Mucosa of gallbladder (tissue), 1 donor: ENCODE measurements around the gene ARID1B. TPM values are rescaled to one million over a fixed set of nuclear protein-coding genes. Genes with fewer than 3 reads are reported as not detected.

Experiments used
- DNase-seq: peaks from one replicate; pipeline ENCODE4 v3.0.0-alpha.2; 2020; ENCODE audit warnings: low spot score
- total RNA-seq: library from RNA; stranded (reverse); gene quantifications from one replicate; pipeline ENCODE4 v1.2.1, GENCODE V29; 2021
- donor health status: DM: no; HTN: no; CAD: no.

The ARID1B gene
- total RNA-seq, 1 donor from 2014 or later = 101 TPM

- DNase-seq = no peak
Measured at GRCh38 chr6:157157258-157157657, 380.1 kb downstream of the ARID1B start.

- no peak for DNase-seq
Measured at GRCh38 chr6:157158456-157158855, 381.3 kb downstream of the ARID1B start.

- no peak for DNase-seq
Measured at GRCh38 chr6:157158897-157159296, 381.7 kb downstream of the ARID1B start.

- no peak for DNase-seq
Measured at GRCh38 chr6:157159348-157159747, 382.2 kb downstream of the ARID1B start.

- no peak for DNase-seq
Measured at GRCh38 chr6:157161912-157162311, 384.7 kb downstream of the ARID1B start.

GRCh38 chr6:157162766-157163433 lies 385.7 kb downstream of the ARID1B start:
- no peak for DNase-seq

- DNase-seq = no peak
Measured at GRCh38 chr6:157163434-157164159, 386.4 kb downstream of the ARID1B start.

GRCh38 chr6:157164972-157165371 lies 387.8 kb downstream of the ARID1B start:
- DNase-seq = no peak

- DNase-seq = no peak
Measured at GRCh38 chr6:157166784-157167183, 389.6 kb downstream of the ARID1B start.

GRCh38 chr6:157167837-157168236 lies 390.7 kb downstream of the ARID1B start:
- DNase-seq = no peak

- no peak for DNase-seq
Measured at GRCh38 chr6:157168471-157168870, 391.3 kb downstream of the ARID1B start.

GRCh38 chr6:157169226-157169625 lies 392.0 kb downstream of the ARID1B start:
- no peak for DNase-seq

- no peak for DNase-seq
Measured at GRCh38 chr6:157169656-157170055, 392.5 kb downstream of the ARID1B start.

GRCh38 chr6:157170535-157170934 lies 393.4 kb downstream of the ARID1B start:
- no peak for DNase-seq

GRCh38 chr6:157171801-157172200 lies 394.6 kb downstream of the ARID1B start:
- no peak for DNase-seq

- no peak for DNase-seq
Measured at GRCh38 chr6:157172231-157172701, 395.1 kb downstream of the ARID1B start.

- no peak for DNase-seq
Measured at GRCh38 chr6:157172830-157173536, 395.8 kb downstream of the ARID1B start.

- DNase-seq = no peak
Measured at GRCh38 chr6:157173776-157174175, 396.6 kb downstream of the ARID1B start.

GRCh38 chr6:157174731-157175130 lies 397.6 kb downstream of the ARID1B start:
- no peak for DNase-seq

- DNase-seq = no peak
Measured at GRCh38 chr6:157177731-157178336, 400.7 kb downstream of the ARID1B start.

GRCh38 chr6:157181649-157182048 lies 404.5 kb downstream of the ARID1B start:
- DNase-seq = no peak
